HUES6 (cell line): ENCODE measurements around the gene RAN.
"Not testable (repeated sequence)": the region's sequence is repeated elsewhere in the genome, so short reads cannot be mapped to it uniquely, and the experiment has no call there.

ENCODE experiments used
- H3K27ac ChIP-seq: 2 replicates; pipeline ENCODE4 v1.7.0; 2013; ENCODE audit warnings: low read depth, mild to moderate bottlenecking, low read length, inconsistent platforms
- H3K27me3 ChIP-seq: 2 replicates; pipeline ENCODE4 v1.6.1; 2013; ENCODE audit warnings: low read length; ENCODE audit not compliant: control insufficient read depth, insufficient read depth
- H3K36me3 ChIP-seq: 2 replicates; pipeline ENCODE4 v1.6.1; 2013; ENCODE audit warnings: low read length; ENCODE audit not compliant: control insufficient read depth, insufficient read depth
- H3K4me1 ChIP-seq: 2 replicates; pipeline ENCODE4 v1.6.1; 2013; ENCODE audit warnings: low read length; ENCODE audit not compliant: control insufficient read depth, insufficient read depth
- H3K4me3 ChIP-seq: 2 replicates; pipeline ENCODE4 v1.5.1; 2013; ENCODE audit warnings: low read depth, low read length
- H3K9ac ChIP-seq: one replicate; pipeline ENCODE4 v1.6.1; 2013; ENCODE audit warnings: mild to moderate bottlenecking, low read length
- H3K9me3 ChIP-seq: 2 replicates; pipeline ENCODE4 v1.6.1; 2013; ENCODE audit warnings: low read depth, low read length; ENCODE audit not compliant: control insufficient read depth, insufficient read depth

Gene RAN

DNA sequence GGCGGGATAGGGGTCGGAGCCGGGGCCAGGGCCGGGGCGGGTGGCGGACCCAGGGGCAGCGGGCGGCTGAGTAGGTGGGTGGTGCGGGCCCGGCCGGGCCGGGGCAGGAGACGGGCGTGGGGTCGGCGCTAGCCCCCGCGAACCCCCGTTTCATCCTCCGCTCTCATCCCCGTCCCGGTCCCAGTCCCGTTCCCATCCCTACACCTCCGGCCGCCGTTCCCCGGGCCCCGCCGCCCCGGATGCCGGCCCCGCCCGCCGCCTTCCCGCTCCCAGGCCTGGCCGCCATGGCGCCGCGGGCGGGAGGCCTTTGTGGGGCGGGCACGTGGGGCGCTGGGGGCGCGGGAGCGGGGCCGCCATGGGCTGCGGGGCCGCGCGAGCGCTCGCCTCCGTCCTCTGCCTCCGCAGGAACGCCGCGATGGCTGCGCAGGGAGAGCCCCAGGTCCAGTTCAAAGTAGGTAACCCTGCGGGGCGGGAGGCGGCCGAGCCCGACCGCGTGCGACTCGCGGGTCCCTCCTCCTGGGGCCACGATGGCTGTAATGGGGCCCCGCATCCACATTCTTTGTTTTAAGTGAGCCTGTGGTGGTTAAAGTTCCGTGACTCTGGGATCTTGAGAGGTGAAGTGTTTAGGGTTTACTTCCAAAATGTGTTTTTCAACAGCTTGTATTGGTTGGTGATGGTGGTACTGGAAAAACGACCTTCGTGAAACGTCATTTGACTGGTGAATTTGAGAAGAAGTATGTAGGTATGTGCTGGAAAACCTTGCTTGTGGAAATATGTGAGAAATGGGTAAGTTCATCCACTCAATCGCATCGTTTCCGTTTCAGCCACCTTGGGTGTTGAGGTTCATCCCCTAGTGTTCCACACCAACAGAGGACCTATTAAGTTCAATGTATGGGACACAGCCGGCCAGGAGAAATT lies 572 bp downstream of the RAN start:
- Histone ChIP-seq H3K4me3 (peak overlapping the region; percentile 82), H3K9me3 (no peaks in the 10 kb centered on the region), H3K36me3 (peaks cover 49% of the 10 kb centered on the region), H3K27ac (peak overlapping the region; percentile 92), H3K9ac (peak overlapping the region; percentile 87), H3K4me1 (peaks cover 22% of the 10 kb centered on the region), H3K27me3 (no peaks in the 10 kb centered on the region)

- Histone ChIP-seq H3K4me1 (peaks cover 22% of the 10 kb centered on the region), H3K36me3 (peaks cover 54% of the 10 kb centered on the region), H3K27me3 (no peaks in the 10 kb centered on the region), H3K9ac (peak overlapping the region; percentile 87), H3K4me3 (peak overlapping the region; percentile 82), H3K27ac (peak overlapping the region; percentile 92; the same call in 1 of the 2 replicates), H3K9me3 (no peaks in the 10 kb centered on the region)
Measured at GRCh38 chr12:130873106-130873795, 1.4 kb downstream of the RAN start.

GRCh38 chr12:130873825-130874224 lies 2.0 kb downstream of the RAN start:
- Histone ChIP-seq H3K36me3 (peaks cover 56% of the 10 kb centered on the region), H3K9ac (no peak overlapping the region), H3K27ac (no peak overlapping the region), H3K27me3 (no peaks in the 10 kb centered on the region), H3K4me3 (peak overlapping the region; percentile 82), H3K9me3 (no peaks in the 10 kb centered on the region), H3K4me1 (peaks cover 22% of the 10 kb centered on the region)

- peaks cover 56% of the 10 kb centered on the region for H3K36me3 ChIP-seq
Measured at GRCh38 chr12:130874696-130875095, 2.8 kb downstream of the RAN start.

DNA sequence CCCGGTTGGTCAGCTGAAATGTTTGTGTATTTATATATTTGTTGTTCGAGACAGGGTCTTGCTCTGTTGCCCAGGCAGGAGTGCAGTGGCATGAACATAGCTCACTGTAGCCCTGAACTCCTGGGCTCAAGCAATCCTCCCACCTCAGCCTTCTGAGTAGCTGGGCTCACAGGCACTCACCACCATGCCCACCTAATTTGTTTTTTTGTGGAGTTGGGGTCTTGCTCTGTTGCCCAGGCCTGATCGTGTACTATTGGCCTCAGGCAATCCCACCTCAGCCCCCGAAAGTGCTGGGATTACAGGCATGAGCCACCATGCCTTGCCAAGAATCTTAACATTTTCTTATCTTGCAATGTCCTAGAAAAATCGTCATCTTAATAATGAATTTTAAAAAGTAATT lies 3.3 kb downstream of the RAN start:
- no peak overlapping the region for H3K4me3 ChIP-seq
- H3K9ac ChIP-seq: no peak overlapping the region
- no peaks in the 10 kb centered on the region for H3K27me3 ChIP-seq
- H3K9me3 ChIP-seq: no peaks in the 10 kb centered on the region
- no peak overlapping the region for H3K27ac ChIP-seq
- H3K4me1 ChIP-seq: peaks cover 22% of the 10 kb centered on the region
- peaks cover 56% of the 10 kb centered on the region for H3K36me3 ChIP-seq

More at GRCh38 chr12:130874696-130875095, 2.8 kb downstream of the RAN start:
- Histone ChIP-seq H3K9ac (no peak overlapping the region), H3K4me3 (no peak overlapping the region), H3K27ac (no peak overlapping the region), H3K9me3 (no peaks in the 10 kb centered on the region), H3K27me3 (no peaks in the 10 kb centered on the region), H3K4me1 (peaks cover 22% of the 10 kb centered on the region)

GRCh38 chr12:130875708-130876107 lies 3.8 kb downstream of the RAN start:
- H3K27ac ChIP-seq: not testable (repeated sequence)
- H3K4me1 ChIP-seq: peaks cover 16% of the 10 kb centered on the region
- H3K36me3 ChIP-seq: peaks cover 56% of the 10 kb centered on the region

DNA sequence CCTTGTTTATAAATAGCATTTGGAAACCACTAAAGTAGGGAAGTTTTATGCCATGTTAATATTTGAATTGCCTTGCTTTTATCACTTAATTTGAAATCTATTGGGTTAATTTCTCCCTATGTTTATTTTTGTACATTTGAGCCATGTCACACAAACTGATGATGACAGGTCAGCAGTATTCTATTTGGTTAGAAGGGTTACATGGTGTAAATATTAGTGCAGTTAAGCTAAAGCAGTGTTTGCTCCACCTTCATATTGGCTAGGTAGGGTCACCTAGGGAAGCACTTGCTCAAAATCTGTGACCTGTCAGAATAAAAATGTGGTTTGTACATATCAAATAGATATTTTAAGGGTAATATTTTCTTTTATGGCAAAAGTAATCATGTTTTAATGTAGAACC lies 4.4 kb downstream of the RAN start:
- Histone ChIP-seq H3K36me3 (peaks cover 56% of the 10 kb centered on the region), H3K9ac (no peak overlapping the region), H3K4me3 (no peak overlapping the region), H3K27ac (no peak overlapping the region), H3K27me3 (no peaks in the 10 kb centered on the region), H3K4me1 (peaks cover 12% of the 10 kb centered on the region), H3K9me3 (no peaks in the 10 kb centered on the region)

More at GRCh38 chr12:130875708-130876107, 3.8 kb downstream of the RAN start:
- not testable (repeated sequence) for H3K27me3 ChIP-seq, H3K9ac ChIP-seq, H3K4me3 ChIP-seq, H3K9me3 ChIP-seq

GRCh38 chr12:130876758-130877157 lies 4.9 kb downstream of the RAN start:
- Histone ChIP-seq H3K4me3 (no peak overlapping the region), H3K27ac (no peak overlapping the region), H3K9ac (no peak overlapping the region)

GRCh38 chr12:130877333-130877732 lies 5.5 kb downstream of the RAN start:
- H3K27me3 ChIP-seq: no peaks in the 10 kb centered on the region
- peaks cover 10% of the 10 kb centered on the region for H3K4me1 ChIP-seq
- no peaks in the 10 kb centered on the region for H3K9me3 ChIP-seq
- peaks cover 56% of the 10 kb centered on the region for H3K36me3 ChIP-seq
- H3K4me3 ChIP-seq: no peak overlapping the region
- H3K9ac ChIP-seq: no peak overlapping the region
- H3K27ac ChIP-seq: no peak overlapping the region

More at GRCh38 chr12:130876758-130877157, 4.9 kb downstream of the RAN start:
- peaks cover 10% of the 10 kb centered on the region for H3K4me1 ChIP-seq
- H3K36me3 ChIP-seq: peaks cover 56% of the 10 kb centered on the region
- no peaks in the 10 kb centered on the region for H3K27me3 ChIP-seq
- no peaks in the 10 kb centered on the region for H3K9me3 ChIP-seq

DNA sequence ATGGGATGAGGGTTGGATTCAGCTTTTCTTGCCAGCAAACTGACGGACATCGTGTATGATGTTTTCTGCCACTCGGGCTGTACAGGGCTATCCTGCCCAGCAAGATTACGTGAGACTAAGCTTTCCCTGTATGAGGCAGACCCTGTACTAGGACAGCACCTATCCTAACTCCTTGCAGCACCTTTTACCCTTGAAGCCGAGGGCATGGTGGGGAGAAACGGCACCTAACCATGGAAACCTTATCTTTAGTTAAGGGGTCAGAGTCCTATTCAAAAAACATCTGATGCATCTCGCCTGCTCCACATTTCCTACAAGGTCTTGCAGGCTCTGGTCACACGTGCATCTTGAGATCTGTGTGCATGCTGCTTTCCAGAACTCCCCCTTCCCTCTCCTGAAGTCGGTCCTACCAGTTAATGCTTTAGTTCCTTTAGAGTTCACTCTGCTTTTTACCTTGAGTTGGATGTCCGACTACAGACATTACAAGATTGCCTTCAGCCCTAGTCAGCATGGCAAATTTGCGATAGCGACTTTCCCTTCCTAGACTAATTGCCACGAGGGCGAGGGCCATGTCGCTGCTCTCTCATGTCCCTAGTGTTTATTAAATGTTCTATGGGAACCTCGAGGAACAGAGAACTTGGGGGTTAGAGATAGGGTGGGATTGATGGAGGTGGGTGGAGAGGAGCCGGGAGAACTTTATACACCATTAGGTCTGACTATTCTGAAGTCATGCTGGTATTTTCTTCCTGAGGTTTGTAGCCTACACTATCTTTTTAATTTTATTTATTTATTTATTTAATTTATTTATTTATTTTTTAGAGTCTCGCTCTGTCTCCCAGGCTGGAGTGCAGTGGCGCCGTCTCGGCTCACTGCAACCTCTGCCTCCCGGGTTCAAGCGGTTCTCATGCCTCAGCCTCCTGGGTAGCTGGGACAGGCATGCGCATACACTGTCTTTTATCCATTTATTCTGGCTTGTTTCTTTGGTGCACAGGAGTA lies 6.6 kb downstream of the RAN start:
- Histone ChIP-seq H3K27me3 (no peaks in the 10 kb centered on the region), H3K9ac (no peak overlapping the region), H3K4me3 (no peak overlapping the region), H3K4me1 (peaks cover 4% of the 10 kb centered on the region), H3K36me3 (peaks cover 46% of the 10 kb centered on the region), H3K27ac (no peak overlapping the region), H3K9me3 (no peaks in the 10 kb centered on the region)
